ENCODE results near the gene TTC39B.

DNA sequence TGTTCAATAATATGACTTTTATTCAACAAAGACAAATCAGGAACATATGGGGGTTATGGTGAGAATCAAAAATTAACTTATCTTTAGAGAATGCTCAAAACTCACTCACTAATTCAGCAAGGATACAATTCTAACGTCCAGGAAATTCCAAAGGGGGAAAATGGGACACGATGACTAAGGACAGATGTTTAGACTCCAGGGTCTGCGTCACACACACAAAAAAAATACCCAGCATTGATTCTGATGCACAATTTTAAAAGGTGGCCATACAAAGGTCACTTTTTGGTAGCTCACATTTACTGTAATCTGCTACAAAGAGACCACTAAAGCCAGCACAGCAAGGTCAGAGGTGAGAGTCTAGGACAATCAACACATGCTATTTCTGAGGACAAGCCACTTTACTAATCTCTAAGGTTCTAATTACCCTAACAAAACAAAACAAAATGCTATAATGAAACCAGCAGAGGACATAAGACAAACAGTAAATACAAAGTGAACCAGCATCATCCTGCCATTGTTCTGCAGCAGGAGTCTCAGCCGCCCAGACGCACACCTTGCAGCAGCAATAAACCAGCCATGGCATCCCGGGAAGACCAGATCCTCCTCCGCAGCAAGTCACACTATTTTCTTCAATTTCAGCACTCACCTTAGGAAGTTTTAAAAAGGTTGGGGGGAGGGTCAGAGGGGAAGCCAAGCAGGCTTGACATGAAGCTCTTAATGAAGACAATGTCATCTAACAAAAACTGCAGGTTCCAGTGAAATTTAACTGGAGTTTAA, 57.8 kb downstream of the TTC39B start:
- TF ChIP-seq, protein P1, sequence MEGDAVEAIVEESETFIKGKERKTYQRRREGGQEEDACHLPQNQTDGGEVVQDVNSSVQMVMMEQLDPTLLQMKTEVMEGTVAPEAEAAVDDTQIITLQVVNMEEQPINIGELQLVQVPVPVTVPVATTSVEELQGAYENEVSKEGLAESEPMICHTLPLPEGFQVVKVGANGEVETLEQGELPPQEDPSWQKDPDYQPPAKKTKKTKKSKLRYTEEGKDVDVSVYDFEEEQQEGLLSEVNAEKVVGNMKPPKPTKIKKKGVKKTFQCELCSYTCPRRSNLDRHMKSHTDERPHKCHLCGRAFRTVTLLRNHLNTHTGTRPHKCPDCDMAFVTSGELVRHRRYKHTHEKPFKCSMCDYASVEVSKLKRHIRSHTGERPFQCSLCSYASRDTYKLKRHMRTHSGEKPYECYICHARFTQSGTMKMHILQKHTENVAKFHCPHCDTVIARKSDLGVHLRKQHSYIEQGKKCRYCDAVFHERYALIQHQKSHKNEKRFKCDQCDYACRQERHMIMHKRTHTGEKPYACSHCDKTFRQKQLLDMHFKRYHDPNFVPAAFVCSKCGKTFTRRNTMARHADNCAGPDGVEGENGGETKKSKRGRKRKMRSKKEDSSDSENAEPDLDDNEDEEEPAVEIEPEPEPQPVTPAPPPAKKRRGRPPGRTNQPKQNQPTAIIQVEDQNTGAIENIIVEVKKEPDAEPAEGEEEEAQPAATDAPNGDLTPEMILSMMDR (IDR thresholded peaks at IDR 0.05; ENCODE audit: low read length) = no peak
- no peak for TF ChIP-seq EZH2 (IDR thresholded peaks at IDR 0.05; ENCODE audit: borderline replicate concordance, low read length)

All from OCI-LY1 (cell line).